Mesothelial cell of epicardium (in vitro differentiated cells): ENCODE results near the gene MACROD2. TPM values are rescaled to one million over a fixed set of nuclear protein-coding genes. Genes with fewer than 3 reads are reported as not detected.

Experiments
- DNase-seq, 2 experiments: peaks; one replicate each; pipeline ENCODE4 v3.0.0; 2021; ENCODE audit warnings: low spot score in 2 of 2; ENCODE audit not compliant: unreplicated experiment in 2 of 2
- H3K27ac Mint-ChIP-seq: 2 replicates; pipeline ENCODE4 v1.8.0; 2021; ENCODE audit warnings: mixed read lengths
- H3K27me3 Mint-ChIP-seq: 2 replicates; pipeline ENCODE4 v1.8.0; 2021; ENCODE audit warnings: low read depth, mixed read lengths
- H3K36me3 Mint-ChIP-seq: 2 replicates; pipeline ENCODE4 v1.8.0; 2021; ENCODE audit warnings: mixed read lengths
- H3K4me1 Mint-ChIP-seq: 2 replicates; pipeline ENCODE4 v1.8.0; 2021; ENCODE audit warnings: mixed read lengths
- H3K4me3 Mint-ChIP-seq: 2 replicates; pipeline ENCODE4 v1.8.0; 2021; ENCODE audit warnings: mild to moderate bottlenecking, moderate library complexity, mixed read lengths
- H3K9me3 Mint-ChIP-seq: 2 replicates; pipeline ENCODE4 v1.8.0; 2021; ENCODE audit warnings: mixed read lengths
- CTCF ChIP-seq: fragments of 200-600 bp; sonication (generic); IDR thresholded peaks from one replicate; pipeline ENCODE4 v1.5.0; 2021; ENCODE audit warnings: antibody characterized with exemption; ENCODE audit not compliant: unreplicated experiment
- total RNA-seq: library from RNA; stranded (reverse); gene quantifications from 3 replicates; pipeline ENCODE4 v1.2.1, GENCODE V29; 2021

MACROD2 gene
- total RNA-seq, 1 donor from 2014 or later, result 10.0 TPM

- no peak for TF ChIP-seq CTCF
- Mint-ChIP-seq H3K27me3 (no peaks in the 10 kb centered on the region), H3K36me3 (no peaks in the 10 kb centered on the region), H3K27ac (no peak overlapping the region), H3K4me1 (peaks cover 7% of the 10 kb centered on the region), H3K4me3 (no peak overlapping the region), H3K9me3 (no peaks in the 10 kb centered on the region)
- DNase-seq, result no peak
Measured at GRCh38 chr20:15740046-15740775, 1744.9 kb downstream of the MACROD2 start.

- TF ChIP-seq CTCF, result no peak
- Mint-ChIP-seq H3K36me3 (no peaks in the 10 kb centered on the region), H3K9me3 (peaks cover 7% of the 10 kb centered on the region), H3K27ac (no peak overlapping the region), H3K4me3 (no peak overlapping the region), H3K27me3 (no peaks in the 10 kb centered on the region), H3K4me1 (peaks cover 7% of the 10 kb centered on the region)
- no peak for DNase-seq
Measured at GRCh38 chr20:15742087-15742486, 1746.8 kb downstream of the MACROD2 start.

- no peak for TF ChIP-seq CTCF
- Mint-ChIP-seq H3K27me3 (no peaks in the 10 kb centered on the region), H3K36me3 (peaks cover 2% of the 10 kb centered on the region), H3K4me3 (no peak overlapping the region), H3K9me3 (peaks cover 10% of the 10 kb centered on the region), H3K27ac (no peak overlapping the region), H3K4me1 (peaks cover 7% of the 10 kb centered on the region)
- no peak for DNase-seq
Measured at GRCh38 chr20:15742627-15743026, 1747.3 kb downstream of the MACROD2 start.

GRCh38 chr20:15756002-15756753 lies 1760.9 kb downstream of the MACROD2 start:
- TF ChIP-seq CTCF, result no peak
- no peak overlapping the region for H3K27ac Mint-ChIP-seq
- no peak overlapping the region for H3K4me3 Mint-ChIP-seq
- H3K27me3 Mint-ChIP-seq, result no peaks in the 10 kb centered on the region
- no peaks in the 10 kb centered on the region for H3K36me3 Mint-ChIP-seq
- H3K4me1 Mint-ChIP-seq, result peaks cover 15% of the 10 kb centered on the region
- H3K9me3 Mint-ChIP-seq, result peaks cover 15% of the 10 kb centered on the region
- DNase-seq, result no peak

- no peak for DNase-seq
- no peak for TF ChIP-seq CTCF
- no peak overlapping the region for H3K4me3 Mint-ChIP-seq
- H3K36me3 Mint-ChIP-seq, result no peaks in the 10 kb centered on the region
- peaks cover 15% of the 10 kb centered on the region for H3K9me3 Mint-ChIP-seq
- H3K27me3 Mint-ChIP-seq, result no peaks in the 10 kb centered on the region
- H3K27ac Mint-ChIP-seq, result no peak overlapping the region
- H3K4me1 Mint-ChIP-seq, result peaks cover 15% of the 10 kb centered on the region
Measured at GRCh38 chr20:15756754-15757115, 1761.4 kb downstream of the MACROD2 start.
